ENCODE data around the gene NAIF1. TPM values are rescaled to one million over a fixed set of nuclear protein-coding genes. Genes with fewer than 3 reads are reported as not detected.

NAIF1 gene
- polyA plus RNA-seq, 1 of the 3 experiments (the other 2 are of a cell fraction) = 14.8 TPM

GRCh38 chr9:128104171-128104618, 37.1 kb upstream of the NAIF1 start:
- no peaks in the 10 kb centered on the region for H3F3A ChIP-seq (replicated peaks; ENCODE audit: insufficient read depth)
- peaks cover 21% of the 10 kb centered on the region; the same call in 1 of the 2 replicates for H3K79me2 ChIP-seq (ENCODE audit: insufficient read depth)
- H3K9me2 ChIP-seq = no peaks in the 10 kb centered on the region
- CTCF ChIA-PET = interaction anchor here (1.1 to 18.8 kb wide), 3 partner anchors 11 to 21 kb away, joined by 3 to 246 read pairs (median 10); no protein-coding TSS in a partner anchor
- peaks cover 21 to 67% of the 10 kb centered on the region in 2 experiments for H3K36me3 ChIP-seq (replicated peaks in 1 of 2; ENCODE audit: control insufficient read depth in 1 of 2, insufficient read depth in 2 of 2, low read length in 1 of 2)
- no peak for TF ChIP-seq RXRA (IDR thresholded peaks at IDR 0.05; ENCODE audit: borderline replicate concordance, low read depth)
- no peak for TF ChIP-seq PBX3 (IDR thresholded peaks at IDR 0.05)
- no peak for TF ChIP-seq SIN3A (IDR thresholded peaks at IDR 0.05; ENCODE audit: borderline replicate concordance, low read depth, low read length)
- TF ChIP-seq POLR2AphosphoS5 (IDR thresholded peaks at IDR 0.05; ENCODE audit: low read depth, low read length) = no peak
- TF ChIP-seq REST (IDR thresholded peaks at IDR 0.05; ENCODE audit: low read depth, low read length) = no peak
- H3K4me1 ChIP-seq (ENCODE audit: control insufficient read depth in 1 of 2, insufficient read depth in 2 of 2, low read depth in 1 of 2, low read length in 1 of 2) = peaks cover 3 to 14% of the 10 kb centered on the region in 2 experiments; a peak in 3 of 4 replicates
- no peak for DNase-seq
- no peaks in the 10 kb centered on the region for H3K9me3 ChIP-seq
- peak overlapping the region in 1 of 2 experiments; percentile 39; a peak in 1 of 4 replicates for H3K27ac ChIP-seq (ENCODE audit: low read depth in 2 of 2, low read length in 1 of 2)
- H3K4me2 ChIP-seq = no peak overlapping the region
- H3K9ac ChIP-seq = no peak overlapping the region
- POLR2A ChIA-PET = interaction anchor here (0.8 kb wide), 1 partner anchor 36 kb away, joined by 4 read pairs; the partner anchor contains the start of genes NAIF1 and SLC25A25
- no peaks in the 10 kb centered on the region for H3K27me3 ChIP-seq (ENCODE audit: insufficient read depth)
- WGBS (ENCODE audit: low lambda C conversion rate) = 93% methylated on average over 3 of the region's 6 CpGs
- no peak overlapping the region for H2AFZ ChIP-seq (ENCODE audit: low read depth)
- H4K20me1 ChIP-seq (ENCODE audit: insufficient read depth) = 0 out of 2 replicates have a peak, but pooled peaks cover 5% of the 10 kb centered on the region
- no peak overlapping the region for H3K4me3 ChIP-seq (ENCODE audit: low read depth in 2 of 2, low read length in 1 of 2)

GRCh38 chr9:128103589-128103962, 36.5 kb upstream of the NAIF1 start:
- DNase-seq = no peak
- H3K4me1 ChIP-seq (ENCODE audit: control insufficient read depth in 1 of 2, insufficient read depth in 2 of 2, low read depth in 1 of 2, low read length in 1 of 2) = peaks cover 10 to 20% of the 10 kb centered on the region in 2 experiments; a peak in 3 of 4 replicates
- H3K27me3 ChIP-seq (ENCODE audit: insufficient read depth) = no peaks in the 10 kb centered on the region
- TF ChIP-seq CTCF (IDR thresholded peaks at IDR 0.05) = peak; percentile 27
- no peak for TF ChIP-seq TEAD4 (IDR thresholded peaks at IDR 0.05; ENCODE audit: borderline replicate concordance, insufficient read depth)
- 0 out of 2 replicates have a peak, but pooled peaks cover 5% of the 10 kb centered on the region for H4K20me1 ChIP-seq (ENCODE audit: insufficient read depth)
- H3K27ac ChIP-seq (ENCODE audit: low read depth in 2 of 2, low read length in 1 of 2) = no peak overlapping the region; a peak in 1 of 4 replicates
- CTCF ChIA-PET = interaction anchor here (1.2 to 18.8 kb wide), 3 partner anchors 9 to 161 kb away, joined by 4 to 246 read pairs (median 6); no protein-coding TSS in a partner anchor
- no peaks in the 10 kb centered on the region for H3F3A ChIP-seq (replicated peaks; ENCODE audit: insufficient read depth)
- H3K4me3 ChIP-seq (ENCODE audit: low read depth in 2 of 2, low read length in 1 of 2) = no peak overlapping the region
- H3K9ac ChIP-seq = no peak overlapping the region
- WGBS (ENCODE audit: low lambda C conversion rate) = 93% methylated on average over 5 of the region's 8 CpGs
- no peaks in the 10 kb centered on the region for H3K9me3 ChIP-seq
- H2AFZ ChIP-seq (ENCODE audit: low read depth) = no peak overlapping the region
- no peaks in the 10 kb centered on the region for H3K9me2 ChIP-seq
- H3K4me2 ChIP-seq = no peak overlapping the region
- POLR2A ChIA-PET = interaction anchor here (0.8 kb wide), 1 partner anchor 36 kb away, joined by 4 read pairs; the partner anchor contains the start of genes NAIF1 and SLC25A25
- H3K79me2 ChIP-seq (ENCODE audit: insufficient read depth) = peaks cover 27% of the 10 kb centered on the region; the same call in 1 of the 2 replicates
- H3K36me3 ChIP-seq (replicated peaks in 1 of 2; ENCODE audit: control insufficient read depth in 1 of 2, insufficient read depth in 2 of 2, low read length in 1 of 2) = peaks cover 21 to 66% of the 10 kb centered on the region in 2 experiments

All from SK-N-SH (cell line).